Right atrium auricular region (tissue), 2 donors: ENCODE results near the gene TXN2. TPM values are rescaled to one million over a fixed set of nuclear protein-coding genes. Genes with fewer than 3 reads are reported as not detected.

Experiments
- DNase-seq: peaks from one replicate; pipeline ENCODE4 v3.0.0-alpha.2; 2019; ENCODE audit warnings: low spot score
- H3K27ac ChIP-seq, 2 donors: fragments of 200-600 bp; sonication (generic); 1 replicate in 1 of 2; 2 replicates in 1 of 2; pipeline ENCODE4 v1.5.1; 2016 to 2019
- H3K27me3 ChIP-seq, 2 donors: fragments of 200-600 bp; sonication (generic); one replicate each; pipeline versions ENCODE4 v1.5.1 to v1.6.0; 2017 to 2019
- H3K36me3 ChIP-seq: fragments of 200-600 bp; sonication (generic); one replicate; pipeline ENCODE4 v1.5.1; 2016
- H3K4me1 ChIP-seq, 2 donors: fragments of 200-600 bp; sonication (generic); one replicate each; pipeline versions ENCODE4 v1.5.1 to v1.6.0; 2017 to 2019
- H3K4me3 ChIP-seq, 2 donors: fragments of 200-600 bp; sonication (generic); 1 replicate in 1 of 2; 2 replicates in 1 of 2; pipeline ENCODE4 v1.5.1; 2017 to 2019; ENCODE audit warnings: mild to moderate bottlenecking in 1 of 2, moderate library complexity in 1 of 2
- H3K9me3 ChIP-seq, 2 donors: fragments of 200-600 bp; sonication (generic); one replicate each; pipeline ENCODE4 v1.5.1; 2019
- CTCF ChIP-seq, 2 donors: fragments of 200-600 bp; sonication (generic); IDR thresholded peaks; one replicate each; pipeline ENCODE4 v1.5.1; 2019; ENCODE audit warnings: antibody characterized with exemption in 2 of 2
- total RNA-seq, 2 donors: library from RNA; depleted of rRNA; stranded (reverse); fragments of >200 nt; gene quantifications; one replicate each; pipeline ENCODE4 v1.1.0, GENCODE V29; 2016

The TXN2 gene
- total RNA-seq, 2 donors from 2014 or later = 70.6 to 82.1 TPM

GRCh38 chr22:36442506-36443197, 38.8 kb downstream of the TXN2 start:
- H3K27me3 ChIP-seq = no peaks in the 10 kb centered on the region
- no peak for TF ChIP-seq CTCF (IDR thresholded peaks at IDR 0.05)
- H3K4me1 ChIP-seq = peaks cover 0 to 25% of the 10 kb centered on the region in 2 donors
- no peak overlapping the region for H3K27ac ChIP-seq
- no peaks in the 10 kb centered on the region for H3K9me3 ChIP-seq
- no peaks in the 10 kb centered on the region for H3K36me3 ChIP-seq
- DNase-seq = no peak
- H3K4me3 ChIP-seq = no peak overlapping the region

GRCh38 chr22:36440429-36441002, 40.9 kb downstream of the TXN2 start:
- Histone ChIP-seq H3K27ac (peak overlapping the region in 1 of 2 donors; percentile 52), H3K4me3 (no peak overlapping the region), H3K9me3 (no peaks in the 10 kb centered on the region), H3K36me3 (no peaks in the 10 kb centered on the region), H3K27me3 (no peaks in the 10 kb centered on the region), H3K4me1 (peaks cover 0 to 25% of the 10 kb centered on the region in 2 donors)
- no peak for TF ChIP-seq CTCF (IDR thresholded peaks at IDR 0.05)
- no peak for DNase-seq

GRCh38 chr22:36439481-36440271, 41.8 kb downstream of the TXN2 start:
- Histone ChIP-seq H3K27ac (peak overlapping the region in 1 of 2 donors; percentile 52), H3K9me3 (no peaks in the 10 kb centered on the region), H3K27me3 (no peaks in the 10 kb centered on the region), H3K4me1 (peaks cover 0 to 19% of the 10 kb centered on the region in 2 donors), H3K36me3 (no peaks in the 10 kb centered on the region), H3K4me3 (no peak overlapping the region)
- TF ChIP-seq CTCF (IDR thresholded peaks at IDR 0.05) = no peak
- DNase-seq = no peak

GRCh38 chr22:36435516-36436415, 45.7 kb downstream of the TXN2 start:
- Histone ChIP-seq H3K9me3 (no peaks in the 10 kb centered on the region), H3K27me3 (no peaks in the 10 kb centered on the region), H3K36me3 (no peaks in the 10 kb centered on the region), H3K27ac (no peak overlapping the region), H3K4me1 (peaks cover 0 to 10% of the 10 kb centered on the region in 2 donors), H3K4me3 (no peak overlapping the region)
- no peak for TF ChIP-seq CTCF (IDR thresholded peaks at IDR 0.05)
- no peak for DNase-seq
